8988T (cell line): ENCODE results near the gene CASZ1.

Experiments
- DNase-seq: peaks from one replicate; pipeline ENCODE4 v3.0.0; 2011

Gene CASZ1

DNA sequence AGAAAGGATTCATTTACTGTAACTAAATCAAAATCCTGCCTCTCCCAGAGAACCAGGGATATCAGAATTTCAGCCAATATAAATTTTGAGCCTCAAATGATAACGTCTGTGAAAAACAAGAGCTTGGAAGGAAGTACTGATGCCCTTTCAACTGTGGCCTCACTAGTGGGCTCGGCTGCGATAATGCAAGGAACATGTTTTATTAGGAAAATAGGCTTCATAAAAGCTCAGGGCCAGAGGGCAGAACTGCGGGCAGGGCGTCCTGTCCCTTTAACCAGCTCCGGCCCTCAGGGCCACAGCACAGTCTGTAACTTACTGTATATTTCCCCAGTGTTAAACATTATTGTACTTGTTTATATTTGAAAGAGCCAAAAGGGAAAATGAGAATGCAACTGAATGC lies 199.7 kb downstream of the CASZ1 start:
- DNase-seq: no peak

DNA sequence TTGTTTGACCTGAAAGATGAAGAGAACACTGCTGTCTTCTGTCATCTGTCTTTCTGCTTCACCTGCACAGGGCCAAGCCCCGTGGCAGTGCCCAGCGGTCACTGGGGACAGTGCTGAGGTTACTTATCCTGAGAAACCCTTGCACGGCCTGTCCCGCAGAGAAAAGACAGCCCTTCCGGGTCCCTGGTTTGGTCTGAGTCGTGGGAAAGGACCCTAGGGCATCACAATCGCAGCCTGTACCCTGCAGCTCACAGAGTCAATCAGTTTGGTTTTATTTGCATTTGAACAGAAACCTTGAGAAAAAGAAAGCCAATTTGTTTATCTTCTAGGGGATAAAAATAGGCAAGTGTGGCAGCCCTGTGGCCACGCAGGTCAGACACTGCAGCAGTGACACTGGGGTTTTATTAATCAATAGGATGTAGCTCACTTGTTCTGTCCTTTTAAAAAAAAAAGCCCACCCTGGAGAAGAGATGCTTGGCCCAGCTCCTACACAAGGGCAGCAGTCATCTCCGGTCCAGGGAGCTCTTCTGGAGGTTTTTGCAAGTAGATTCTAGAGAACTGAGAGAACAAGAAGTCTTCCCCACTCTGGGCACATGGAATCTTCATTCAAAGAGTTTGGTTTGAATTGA lies 201.7 kb downstream of the CASZ1 start:
- no peak for DNase-seq

DNA sequence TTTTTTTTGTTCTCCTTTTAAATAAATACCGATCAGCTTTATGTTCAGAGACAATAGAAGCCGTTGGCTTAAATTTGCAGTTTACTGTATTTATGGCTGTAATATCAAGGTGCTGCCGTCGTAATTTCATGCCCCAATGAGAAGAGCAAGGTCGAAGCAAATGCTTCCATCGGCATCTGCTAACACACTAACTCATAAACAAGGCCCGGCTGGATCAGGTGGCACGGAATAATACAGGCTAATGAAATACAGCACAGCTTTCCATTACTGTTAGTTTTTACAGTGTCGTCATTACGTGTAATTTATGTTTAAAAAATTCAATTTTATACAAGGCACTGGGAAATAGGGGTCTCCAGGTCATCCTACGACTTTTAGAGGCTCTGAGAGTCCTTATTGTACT lies 202.7 kb downstream of the CASZ1 start:
- DNase-seq: no peak

- no peak for DNase-seq
Observed at GRCh38 chr1:10592373-10592772, 204.1 kb downstream of the CASZ1 start.

GRCh38 chr1:10591010-10591409 lies 205.4 kb downstream of the CASZ1 start:
- DNase-seq: no peak

DNA sequence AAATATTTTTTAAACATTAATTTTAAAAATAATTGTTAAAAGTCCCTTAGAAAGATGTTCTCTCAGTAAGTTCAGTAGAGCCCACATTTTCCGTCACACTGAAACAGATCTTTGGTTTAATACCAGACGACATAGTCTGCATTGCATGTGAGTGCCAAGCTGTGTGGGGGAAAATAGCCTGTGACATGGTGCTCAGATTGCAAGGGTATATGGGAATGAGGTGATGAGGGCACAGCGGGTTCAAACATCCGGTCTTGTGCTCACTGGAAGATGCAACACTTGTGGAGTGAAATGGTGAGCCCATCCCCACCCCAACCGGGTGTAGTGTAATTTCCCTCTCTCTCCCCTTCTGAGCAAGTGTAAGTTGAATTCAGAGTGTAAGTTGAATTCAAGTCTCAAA lies 207.4 kb downstream of the CASZ1 start:
- no peak for DNase-seq

- DNase-seq: no peak
Observed at GRCh38 chr1:10588640-10589039, 207.8 kb downstream of the CASZ1 start.
